GM19395 (cell line): ENCODE results near the gene ANKH.

Experiments
- ATAC-seq: cut with Tn5 transposase; IDR thresholded peaks from one replicate; pipeline ENCODE4 v1.9.1; 2021; ENCODE audit warnings: mild to moderate bottlenecking, moderate library complexity; ENCODE audit not compliant: unreplicated experiment

Gene ANKH

GRCh38 chr5:14741801-14742440, 129.7 kb downstream of the ANKH start:
- no peak for ATAC-seq

DNA sequence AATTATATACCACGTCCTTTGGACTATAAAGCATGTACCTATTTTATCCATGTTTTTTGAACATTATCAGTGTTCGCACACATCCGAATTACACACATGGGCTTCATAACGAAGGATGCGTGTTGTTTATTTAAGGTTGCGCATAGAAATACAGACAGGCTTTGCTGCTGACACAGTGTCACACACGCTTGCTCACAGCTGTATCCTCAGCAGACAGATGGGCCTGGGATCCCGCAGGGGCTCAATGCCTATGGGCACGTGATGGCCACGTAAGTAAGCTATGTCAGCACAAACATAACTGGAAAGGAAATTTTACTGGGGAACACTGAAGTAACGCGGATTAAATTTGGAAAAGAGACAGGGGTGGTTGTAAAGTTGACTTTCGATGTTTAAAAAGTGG, 130.4 kb downstream of the ANKH start:
- no peak for ATAC-seq

DNA sequence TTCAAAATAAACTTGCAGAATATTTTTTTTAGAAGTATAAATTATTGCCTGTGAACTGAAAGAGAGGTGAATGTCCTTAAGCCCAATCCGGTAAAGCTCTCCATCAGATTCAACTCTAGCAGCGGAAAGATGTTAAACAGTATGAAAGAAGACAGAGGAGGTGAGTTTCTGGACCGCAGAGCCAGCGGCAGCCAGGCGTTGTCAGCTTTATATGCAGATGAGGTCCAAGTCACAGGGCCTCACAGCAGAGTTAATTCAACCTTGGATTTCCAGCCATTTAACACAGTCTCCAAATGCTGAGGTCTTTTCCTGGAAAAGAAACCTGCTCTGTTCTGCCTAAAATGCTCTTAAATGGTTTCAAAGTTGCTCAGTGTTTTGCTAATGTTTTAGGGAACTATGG, 131.6 kb downstream of the ANKH start:
- ATAC-seq = no peak

- ATAC-seq = no peak
Measured at GRCh38 chr5:14739538-14739937, 132.0 kb downstream of the ANKH start.

DNA sequence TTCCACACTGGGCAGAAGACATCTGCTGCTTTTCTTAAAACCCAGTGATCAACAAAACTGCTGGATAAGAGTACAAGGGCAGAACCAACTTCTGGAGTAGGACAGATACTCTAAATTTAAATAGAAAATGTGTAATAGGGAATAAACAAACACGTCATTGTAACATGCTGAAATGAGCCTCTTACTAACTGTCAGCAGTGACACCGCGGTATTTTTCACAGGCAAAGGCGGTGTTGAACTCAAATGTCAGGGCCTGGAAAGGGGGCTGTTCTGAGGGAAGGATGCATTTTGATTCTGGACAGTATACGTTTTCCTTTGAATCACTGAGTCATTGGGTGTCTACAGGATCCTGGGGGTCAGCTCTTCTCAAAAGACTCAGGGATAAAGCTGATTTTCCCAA, 133.5 kb downstream of the ANKH start:
- no peak for ATAC-seq

DNA sequence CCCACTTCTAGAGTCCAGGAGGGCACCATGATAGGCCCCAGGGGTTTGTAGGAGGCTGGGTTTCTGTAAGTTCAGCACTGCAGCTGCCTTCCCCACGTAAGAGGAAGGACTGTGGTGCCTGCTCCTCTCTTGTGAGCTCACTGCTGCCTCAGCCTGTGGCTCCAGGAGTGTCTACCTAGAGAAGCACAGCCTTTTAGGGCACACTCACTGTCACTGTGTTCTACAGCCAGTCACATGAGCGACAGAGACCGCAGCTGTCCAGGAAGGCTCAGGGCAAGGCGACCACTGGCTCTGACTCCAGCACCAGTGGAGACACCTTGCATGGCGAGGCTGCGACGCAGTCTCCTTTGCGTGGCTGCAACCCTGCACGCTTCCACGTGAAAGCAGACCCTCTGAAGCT, 134.3 kb downstream of the ANKH start:
- no peak for ATAC-seq

DNA sequence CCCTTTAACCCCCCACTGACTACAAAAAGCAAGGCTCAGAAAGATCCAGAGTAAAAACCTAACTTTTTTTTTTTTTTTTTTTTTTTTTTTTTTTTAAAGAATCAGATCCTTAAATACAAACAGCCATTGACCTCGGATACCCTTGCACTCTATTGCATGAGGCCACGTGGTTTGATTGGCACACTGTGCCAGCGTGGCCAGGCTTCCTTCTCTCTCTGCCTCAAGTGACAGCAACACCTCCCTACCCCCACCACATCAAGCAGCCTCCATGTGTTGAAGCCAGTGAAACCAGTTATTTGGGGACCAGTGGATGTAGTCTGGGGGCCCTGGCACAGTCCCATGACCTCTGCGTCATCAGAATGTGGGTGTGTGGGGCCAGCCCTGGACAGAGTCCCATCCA, 135.6 kb downstream of the ANKH start:
- no peak for ATAC-seq

- no peak for ATAC-seq
Measured at GRCh38 chr5:14734396-14734795, 137.2 kb downstream of the ANKH start.

DNA sequence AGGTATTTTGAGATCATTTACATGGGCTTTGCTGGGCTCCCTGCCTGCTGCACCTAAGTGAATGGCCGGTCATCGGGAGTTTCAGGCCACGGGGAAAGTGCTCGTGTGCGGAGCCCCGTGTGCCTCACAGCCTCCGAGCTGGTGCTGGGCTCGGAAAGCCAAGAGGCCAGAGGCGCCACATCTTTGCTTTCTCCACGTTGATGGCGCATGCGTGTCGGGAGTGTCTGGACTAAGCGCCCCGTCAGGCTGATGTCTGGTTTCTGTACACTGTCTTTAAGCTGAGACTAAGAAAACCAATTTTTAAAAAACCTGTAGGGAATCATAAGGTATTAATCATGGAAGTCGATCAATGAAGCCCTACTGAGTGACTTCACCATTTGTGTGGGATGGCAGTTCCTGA, 137.9 kb downstream of the ANKH start:
- ATAC-seq = no peak

- ATAC-seq = no peak
Measured at GRCh38 chr5:14732991-14733390, 138.6 kb downstream of the ANKH start.

GRCh38 chr5:14730881-14731280, 140.7 kb downstream of the ANKH start:
- no peak for ATAC-seq

- no peak for ATAC-seq
Measured at GRCh38 chr5:14730466-14730865, 141.1 kb downstream of the ANKH start.

DNA sequence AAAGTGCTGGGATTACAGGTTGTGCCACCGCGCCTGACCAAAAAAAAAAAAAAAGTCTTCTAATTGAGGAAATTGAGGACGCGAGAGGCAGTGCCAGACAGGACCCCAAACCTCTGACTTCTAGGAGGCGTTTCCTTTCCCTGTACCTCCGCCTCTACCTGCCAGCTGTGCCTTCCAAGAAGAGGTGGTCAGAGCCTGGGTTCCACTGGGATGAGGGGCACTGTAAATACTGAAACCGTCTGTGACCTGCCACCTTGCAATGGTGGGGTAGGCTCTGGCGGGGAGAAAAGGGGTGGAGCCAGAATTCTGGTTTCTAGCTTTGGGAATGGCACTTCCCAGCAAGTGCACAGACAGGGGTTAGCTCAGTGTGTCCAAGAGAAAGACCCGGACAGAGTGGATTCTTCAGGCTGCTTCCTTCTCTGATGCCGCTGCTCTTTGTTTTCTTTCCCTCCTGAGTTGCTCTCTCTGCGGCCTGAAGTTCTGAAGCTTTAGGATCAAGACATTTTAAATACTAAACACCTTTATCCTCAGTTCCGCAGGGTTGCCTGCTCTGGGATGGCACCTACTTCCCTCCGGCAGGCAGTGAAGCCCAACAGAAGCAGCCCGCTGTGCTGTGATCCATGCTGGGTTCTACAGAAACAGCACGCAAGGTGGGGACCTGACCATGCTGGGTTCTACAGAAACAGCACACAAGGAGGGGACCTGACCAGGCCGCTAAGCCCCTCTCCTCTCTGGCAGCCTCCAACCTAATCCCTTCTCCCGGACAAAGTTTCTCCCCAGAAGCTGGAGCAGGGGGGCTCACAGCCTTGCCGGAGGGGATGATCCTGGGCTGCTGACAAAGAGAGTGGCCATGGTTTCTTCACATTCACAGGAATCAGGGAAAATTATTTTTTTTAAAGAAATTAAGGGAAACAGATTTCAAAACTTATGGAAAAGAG, 141.9 kb downstream of the ANKH start:
- no peak for ATAC-seq

- no peak for ATAC-seq
Measured at GRCh38 chr5:14728459-14728938, 143.1 kb downstream of the ANKH start.

GRCh38 chr5:14727928-14728458, 143.6 kb downstream of the ANKH start:
- no peak for ATAC-seq

GRCh38 chr5:14727428-14727865, 144.1 kb downstream of the ANKH start:
- peak; percentile 67 for ATAC-seq

- ATAC-seq = no peak
Measured at GRCh38 chr5:14726066-14726838, 145.3 kb downstream of the ANKH start.

DNA sequence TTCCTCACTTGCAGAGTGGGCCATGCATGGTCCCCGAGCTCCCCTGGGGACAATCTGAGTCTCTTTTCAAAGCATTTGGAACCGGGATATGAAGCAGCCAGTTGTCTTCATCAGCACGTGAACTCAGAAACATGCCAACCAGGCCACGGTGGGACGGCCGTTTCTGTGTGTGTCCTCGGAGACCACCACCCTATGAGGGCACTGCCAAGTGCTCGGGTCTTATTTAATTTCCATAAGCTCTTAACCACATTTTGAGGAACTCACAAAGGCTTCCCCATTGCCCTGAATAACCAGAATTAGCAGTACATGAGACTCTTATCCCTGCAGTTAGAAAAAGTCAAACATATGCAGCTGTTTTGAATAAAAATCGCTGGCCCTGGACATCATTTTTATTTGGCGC, 146.9 kb downstream of the ANKH start:
- no peak for ATAC-seq

GRCh38 chr5:14723701-14724132, 147.9 kb downstream of the ANKH start:
- no peak for ATAC-seq

- no peak for ATAC-seq
Measured at GRCh38 chr5:14722923-14723322, 148.7 kb downstream of the ANKH start.
